H1 (cell line): Measurements from ENCODE around the gene HSPA1L. TPM values are rescaled to one million over a fixed set of nuclear protein-coding genes. Genes with fewer than 3 reads are reported as not detected.

Source experiments
- CREB1 ChIP-seq: IDR thresholded peaks from 2 replicates; pipeline ENCODE4 v1.6.1; 2012; ENCODE audit warnings: inconsistent platforms
- FOSL1 ChIP-seq: IDR thresholded peaks from 2 replicates; pipeline ENCODE4 v1.6.1; 2011; ENCODE audit warnings: mild to moderate bottlenecking, low read depth, low read length, moderate library complexity; ENCODE audit not compliant: insufficient read depth
- POLR2A ChIP-seq, 2 experiments: IDR thresholded peaks; 1 replicate in 1 of 2; 2 replicates in 1 of 2; pipeline ENCODE4 v1.6.1; 2011; ENCODE audit warnings: low read depth in 2 of 2, low read length in 2 of 2, mild to moderate bottlenecking in 2 of 2; ENCODE audit errors: control extremely low read depth in 1 of 2
- SAP30 ChIP-seq: fragments of 300-600 bp; sonication (generic); IDR thresholded peaks from 2 replicates; pipeline ENCODE4 v1.7.1; 2012; ENCODE audit warnings: low read length, moderate library complexity, mild to moderate bottlenecking, inconsistent platforms; ENCODE audit not compliant: insufficient read depth, insufficient replicate concordance
- SIN3A ChIP-seq, 2 experiments: IDR thresholded peaks in 1 of 2; conservative IDR thresholded peaks in 1 of 2; 2 replicates each; pipeline ENCODE4 v1.6.1; 2011 to 2012; ENCODE audit warnings: low read length in 2 of 2, improper control_type of control experiment in 1 of 2, low read depth in 1 of 2, mild to moderate bottlenecking in 1 of 2
- polyA plus RNA-seq, 7 experiments: library from polyadenylated mRNA; depleted of rRNA in 3 of 7; stranded (reverse) in 5 of 7; unstranded in 2 of 7; fragments of >200 nt in 5 of 7; fragments of 200-250 nt in 2 of 7; gene quantifications; 1 replicate in 5 of 7; 2 replicates in 1 of 7; 4 replicates in 1 of 7; pipeline versions ENCODE4 v1.2.1 to v1.2.3, GENCODE V29; 2011 to 2013; ENCODE audit warnings: missing spikeins in 2 of 7, mixed read lengths in 2 of 7
- total RNA-seq: library from RNA; stranded (reverse); fragmentation: NEBNext Ultra II Directional; extraction: Animal tissue kit (Norgen Biotek cat#: 25700); gene quantifications from 2 replicates; pipeline ENCODE4 v1.2.1, GENCODE V29; 2021
- TF ChIP-seq, protein P1 (sequence below): IDR thresholded peaks from 2 replicates; pipeline ENCODE4 v1.6.1; 2012; ENCODE audit warnings: inconsistent platforms
- TF ChIP-seq, protein P2 (sequence below): IDR thresholded peaks from 2 replicates; pipeline ENCODE4 v1.6.1; 2011; ENCODE audit warnings: low read depth, mild to moderate bottlenecking, low read length; ENCODE audit not compliant: insufficient read depth
- TF ChIP-seq, protein P3 (sequence below): fragments of 300-600 bp; sonication (generic); IDR thresholded peaks from 2 replicates; pipeline ENCODE4 v1.7.1; 2012; ENCODE audit warnings: low read length, moderate library complexity, mild to moderate bottlenecking, inconsistent platforms; ENCODE audit not compliant: insufficient replicate concordance

The HSPA1L gene
- total and polyA plus RNA-seq, 2 of the 8 experiments (the other 6 are each of a cell fraction or from before 2014, with no cell fraction given), result 1.00 to 1.9 TPM

DNA sequence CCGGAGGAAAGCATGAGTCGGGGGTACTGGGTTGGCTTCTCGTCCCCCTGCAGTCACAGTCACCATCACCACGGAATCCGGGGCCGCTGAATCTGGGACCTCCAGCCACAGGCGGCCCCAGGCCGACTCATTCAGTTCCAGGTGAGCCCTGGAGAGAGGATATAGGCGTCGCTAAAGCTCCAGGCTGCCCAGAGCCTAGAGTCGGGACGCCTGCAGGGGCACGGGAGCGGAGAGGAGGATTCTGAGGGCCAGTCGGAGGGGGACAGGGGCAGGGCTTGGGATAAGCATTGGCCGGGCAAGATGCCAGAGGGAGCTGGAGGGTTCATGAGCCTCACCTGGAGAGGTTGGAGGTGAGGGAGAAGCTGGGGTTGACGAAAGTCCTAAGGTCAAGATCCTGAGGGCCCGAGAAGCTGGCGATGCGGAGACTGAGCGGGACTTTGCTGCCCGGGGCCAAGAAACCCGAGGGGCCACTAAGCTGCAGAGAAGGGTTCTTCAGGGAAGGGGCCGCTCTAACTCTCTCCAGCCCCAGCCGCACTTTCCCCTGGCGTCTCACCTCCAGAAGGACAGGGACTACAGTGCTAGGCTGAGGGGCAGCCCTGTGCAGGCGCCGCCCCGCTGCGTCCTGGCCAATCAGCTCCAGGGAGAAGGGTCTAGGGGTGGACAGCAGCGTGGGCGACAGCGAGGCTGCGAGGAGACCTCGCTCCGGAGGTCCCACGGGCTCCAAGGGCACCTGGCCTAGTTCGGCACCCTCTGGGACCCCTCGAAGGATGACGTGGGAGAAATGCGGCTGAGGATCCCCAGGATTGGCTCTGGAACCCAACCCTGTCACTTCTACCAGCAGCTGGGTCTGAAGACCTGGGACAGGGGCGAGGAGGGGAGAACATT lies 48.9 kb downstream of the HSPA1L start (continued):
- TF ChIP-seq, protein P1, sequence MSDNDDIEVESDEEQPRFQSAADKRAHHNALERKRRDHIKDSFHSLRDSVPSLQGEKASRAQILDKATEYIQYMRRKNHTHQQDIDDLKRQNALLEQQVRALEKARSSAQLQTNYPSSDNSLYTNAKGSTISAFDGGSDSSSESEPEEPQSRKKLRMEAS, result 0 out of 2 replicates have a peak, but pooled peaks have one; percentile 12
- TF ChIP-seq POLR2A (IDR thresholded peaks at IDR 0.05; ENCODE audit: control extremely low read depth in 1 of 2, low read depth in 2 of 2, low read length in 2 of 2), result peak in 1 of 2 experiments; percentile 32; a peak in 1 of 3 replicates
- no peak for TF ChIP-seq FOSL1
- TF ChIP-seq, protein P2, sequence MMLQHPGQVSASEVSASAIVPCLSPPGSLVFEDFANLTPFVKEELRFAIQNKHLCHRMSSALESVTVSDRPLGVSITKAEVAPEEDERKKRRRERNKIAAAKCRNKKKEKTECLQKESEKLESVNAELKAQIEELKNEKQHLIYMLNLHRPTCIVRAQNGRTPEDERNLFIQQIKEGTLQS, result no peak
- TF ChIP-seq SIN3A (conservative IDR thresholded peaks at IDR 0.05 in 1 of 2, IDR thresholded peaks at IDR 0.05 in 1 of 2; ENCODE audit: low read depth in 1 of 2, low read length in 2 of 2), result 0 out of 4 replicates have a peak, but pooled peaks of 1 of the 2 experiments have one; percentile 28
- TF ChIP-seq, protein P3, sequence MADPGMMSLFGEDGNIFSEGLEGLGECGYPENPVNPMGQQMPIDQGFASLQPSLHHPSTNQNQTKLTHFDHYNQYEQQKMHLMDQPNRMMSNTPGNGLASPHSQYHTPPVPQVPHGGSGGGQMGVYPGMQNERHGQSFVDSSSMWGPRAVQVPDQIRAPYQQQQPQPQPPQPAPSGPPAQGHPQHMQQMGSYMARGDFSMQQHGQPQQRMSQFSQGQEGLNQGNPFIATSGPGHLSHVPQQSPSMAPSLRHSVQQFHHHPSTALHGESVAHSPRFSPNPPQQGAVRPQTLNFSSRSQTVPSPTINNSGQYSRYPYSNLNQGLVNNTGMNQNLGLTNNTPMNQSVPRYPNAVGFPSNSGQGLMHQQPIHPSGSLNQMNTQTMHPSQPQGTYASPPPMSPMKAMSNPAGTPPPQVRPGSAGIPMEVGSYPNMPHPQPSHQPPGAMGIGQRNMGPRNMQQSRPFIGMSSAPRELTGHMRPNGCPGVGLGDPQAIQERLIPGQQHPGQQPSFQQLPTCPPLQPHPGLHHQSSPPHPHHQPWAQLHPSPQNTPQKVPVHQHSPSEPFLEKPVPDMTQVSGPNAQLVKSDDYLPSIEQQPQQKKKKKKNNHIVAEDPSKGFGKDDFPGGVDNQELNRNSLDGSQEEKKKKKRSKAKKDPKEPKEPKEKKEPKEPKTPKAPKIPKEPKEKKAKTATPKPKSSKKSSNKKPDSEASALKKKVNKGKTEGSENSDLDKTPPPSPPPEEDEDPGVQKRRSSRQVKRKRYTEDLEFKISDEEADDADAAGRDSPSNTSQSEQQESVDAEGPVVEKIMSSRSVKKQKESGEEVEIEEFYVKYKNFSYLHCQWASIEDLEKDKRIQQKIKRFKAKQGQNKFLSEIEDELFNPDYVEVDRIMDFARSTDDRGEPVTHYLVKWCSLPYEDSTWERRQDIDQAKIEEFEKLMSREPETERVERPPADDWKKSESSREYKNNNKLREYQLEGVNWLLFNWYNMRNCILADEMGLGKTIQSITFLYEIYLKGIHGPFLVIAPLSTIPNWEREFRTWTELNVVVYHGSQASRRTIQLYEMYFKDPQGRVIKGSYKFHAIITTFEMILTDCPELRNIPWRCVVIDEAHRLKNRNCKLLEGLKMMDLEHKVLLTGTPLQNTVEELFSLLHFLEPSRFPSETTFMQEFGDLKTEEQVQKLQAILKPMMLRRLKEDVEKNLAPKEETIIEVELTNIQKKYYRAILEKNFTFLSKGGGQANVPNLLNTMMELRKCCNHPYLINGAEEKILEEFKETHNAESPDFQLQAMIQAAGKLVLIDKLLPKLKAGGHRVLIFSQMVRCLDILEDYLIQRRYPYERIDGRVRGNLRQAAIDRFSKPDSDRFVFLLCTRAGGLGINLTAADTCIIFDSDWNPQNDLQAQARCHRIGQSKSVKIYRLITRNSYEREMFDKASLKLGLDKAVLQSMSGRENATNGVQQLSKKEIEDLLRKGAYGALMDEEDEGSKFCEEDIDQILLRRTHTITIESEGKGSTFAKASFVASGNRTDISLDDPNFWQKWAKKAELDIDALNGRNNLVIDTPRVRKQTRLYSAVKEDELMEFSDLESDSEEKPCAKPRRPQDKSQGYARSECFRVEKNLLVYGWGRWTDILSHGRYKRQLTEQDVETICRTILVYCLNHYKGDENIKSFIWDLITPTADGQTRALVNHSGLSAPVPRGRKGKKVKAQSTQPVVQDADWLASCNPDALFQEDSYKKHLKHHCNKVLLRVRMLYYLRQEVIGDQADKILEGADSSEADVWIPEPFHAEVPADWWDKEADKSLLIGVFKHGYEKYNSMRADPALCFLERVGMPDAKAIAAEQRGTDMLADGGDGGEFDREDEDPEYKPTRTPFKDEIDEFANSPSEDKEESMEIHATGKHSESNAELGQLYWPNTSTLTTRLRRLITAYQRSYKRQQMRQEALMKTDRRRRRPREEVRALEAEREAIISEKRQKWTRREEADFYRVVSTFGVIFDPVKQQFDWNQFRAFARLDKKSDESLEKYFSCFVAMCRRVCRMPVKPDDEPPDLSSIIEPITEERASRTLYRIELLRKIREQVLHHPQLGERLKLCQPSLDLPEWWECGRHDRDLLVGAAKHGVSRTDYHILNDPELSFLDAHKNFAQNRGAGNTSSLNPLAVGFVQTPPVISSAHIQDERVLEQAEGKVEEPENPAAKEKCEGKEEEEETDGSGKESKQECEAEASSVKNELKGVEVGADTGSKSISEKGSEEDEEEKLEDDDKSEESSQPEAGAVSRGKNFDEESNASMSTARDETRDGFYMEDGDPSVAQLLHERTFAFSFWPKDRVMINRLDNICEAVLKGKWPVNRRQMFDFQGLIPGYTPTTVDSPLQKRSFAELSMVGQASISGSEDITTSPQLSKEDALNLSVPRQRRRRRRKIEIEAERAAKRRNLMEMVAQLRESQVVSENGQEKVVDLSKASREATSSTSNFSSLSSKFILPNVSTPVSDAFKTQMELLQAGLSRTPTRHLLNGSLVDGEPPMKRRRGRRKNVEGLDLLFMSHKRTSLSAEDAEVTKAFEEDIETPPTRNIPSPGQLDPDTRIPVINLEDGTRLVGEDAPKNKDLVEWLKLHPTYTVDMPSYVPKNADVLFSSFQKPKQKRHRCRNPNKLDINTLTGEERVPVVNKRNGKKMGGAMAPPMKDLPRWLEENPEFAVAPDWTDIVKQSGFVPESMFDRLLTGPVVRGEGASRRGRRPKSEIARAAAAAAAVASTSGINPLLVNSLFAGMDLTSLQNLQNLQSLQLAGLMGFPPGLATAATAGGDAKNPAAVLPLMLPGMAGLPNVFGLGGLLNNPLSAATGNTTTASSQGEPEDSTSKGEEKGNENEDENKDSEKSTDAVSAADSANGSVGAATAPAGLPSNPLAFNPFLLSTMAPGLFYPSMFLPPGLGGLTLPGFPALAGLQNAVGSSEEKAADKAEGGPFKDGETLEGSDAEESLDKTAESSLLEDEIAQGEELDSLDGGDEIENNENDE, result no peak
- peak; percentile 39 for TF ChIP-seq SAP30
- TF ChIP-seq CREB1, result peak; percentile 15; the same call in 1 of the 2 replicates
